ENCODE results near the gene SNUPN.
"Not testable (repeated sequence)": the region's sequence is repeated elsewhere in the genome, so short reads cannot be mapped to it uniquely, and the experiment has no call there.

Gene SNUPN

DNA sequence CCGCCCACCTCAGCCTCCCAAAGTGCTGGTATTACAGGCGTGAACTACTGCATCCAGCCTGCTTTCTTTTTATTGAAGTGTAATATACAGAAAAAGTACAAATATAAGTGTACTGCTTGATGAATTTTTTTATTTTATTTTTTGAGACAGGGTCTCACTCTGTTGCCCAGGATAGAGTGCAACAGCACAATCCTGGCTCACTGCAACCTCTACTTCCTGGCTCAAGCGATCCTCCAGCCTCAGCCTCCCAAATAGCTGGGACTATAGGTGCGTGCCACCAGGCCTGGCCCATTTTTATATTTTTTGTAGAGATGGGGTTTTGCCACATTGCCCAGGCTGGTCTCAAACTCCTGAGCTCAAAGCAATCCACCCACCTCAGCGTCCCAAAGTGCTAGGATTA lies 42.6 kb downstream of the SNUPN start:
- DNase-seq (ENCODE audit: low read depth): not testable (repeated sequence)

DNA sequence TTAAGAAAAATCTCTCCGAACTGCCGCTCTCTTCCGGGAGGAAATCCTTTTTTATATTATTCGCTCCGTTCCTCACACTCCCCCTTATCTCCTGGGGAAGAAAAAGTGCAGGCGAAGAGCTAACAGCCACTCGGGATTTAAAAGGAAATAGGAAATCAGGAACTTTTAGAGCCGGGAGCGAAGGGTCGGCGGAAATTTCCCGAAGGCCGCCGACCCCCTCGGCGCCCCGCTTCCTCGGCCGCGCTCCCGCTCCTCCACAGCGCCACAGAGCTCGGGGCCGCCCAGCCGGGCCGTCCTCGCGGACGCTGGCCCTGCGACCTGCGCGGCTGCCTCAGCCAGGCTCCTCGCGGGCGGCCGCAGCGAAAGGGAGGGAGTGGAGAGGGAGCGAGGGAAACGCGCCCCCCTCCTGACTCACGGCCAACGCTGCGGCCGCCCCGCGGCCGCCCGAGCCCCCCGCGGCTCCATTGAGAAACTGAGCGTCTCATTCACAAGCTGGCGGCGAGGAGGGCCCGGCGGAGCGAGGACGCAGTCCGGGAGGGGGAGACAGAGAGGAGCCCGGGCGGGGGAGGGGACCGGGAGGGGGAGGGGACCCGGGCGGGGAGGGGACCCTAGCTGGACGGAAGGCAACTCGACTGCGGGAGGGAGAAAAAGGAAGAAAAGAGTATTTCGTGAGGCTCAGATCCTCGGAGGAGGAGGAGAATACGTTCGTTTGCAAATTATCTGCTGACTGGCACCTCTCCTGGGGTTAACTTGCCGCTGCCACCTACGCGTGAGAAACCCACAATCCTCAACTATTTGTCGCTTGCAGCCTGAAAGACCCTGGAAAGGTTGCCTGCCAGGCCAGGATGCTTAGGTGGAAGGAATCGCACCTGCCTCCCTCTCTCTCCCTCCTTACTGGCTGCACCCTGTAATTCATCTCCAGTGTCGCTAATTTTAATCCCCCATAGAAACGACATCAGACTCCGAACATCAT lies 46.3 kb downstream of the SNUPN start, which contains the start of gene PTPN9:
PTPN9 (minus strand) TSS at position 368 of the 973 bp plus-strand sequence. CDS start 539 bp downstream, outside the sequence.
- peak; percentile 69 for DNase-seq (ENCODE audit: low read depth)

DNA sequence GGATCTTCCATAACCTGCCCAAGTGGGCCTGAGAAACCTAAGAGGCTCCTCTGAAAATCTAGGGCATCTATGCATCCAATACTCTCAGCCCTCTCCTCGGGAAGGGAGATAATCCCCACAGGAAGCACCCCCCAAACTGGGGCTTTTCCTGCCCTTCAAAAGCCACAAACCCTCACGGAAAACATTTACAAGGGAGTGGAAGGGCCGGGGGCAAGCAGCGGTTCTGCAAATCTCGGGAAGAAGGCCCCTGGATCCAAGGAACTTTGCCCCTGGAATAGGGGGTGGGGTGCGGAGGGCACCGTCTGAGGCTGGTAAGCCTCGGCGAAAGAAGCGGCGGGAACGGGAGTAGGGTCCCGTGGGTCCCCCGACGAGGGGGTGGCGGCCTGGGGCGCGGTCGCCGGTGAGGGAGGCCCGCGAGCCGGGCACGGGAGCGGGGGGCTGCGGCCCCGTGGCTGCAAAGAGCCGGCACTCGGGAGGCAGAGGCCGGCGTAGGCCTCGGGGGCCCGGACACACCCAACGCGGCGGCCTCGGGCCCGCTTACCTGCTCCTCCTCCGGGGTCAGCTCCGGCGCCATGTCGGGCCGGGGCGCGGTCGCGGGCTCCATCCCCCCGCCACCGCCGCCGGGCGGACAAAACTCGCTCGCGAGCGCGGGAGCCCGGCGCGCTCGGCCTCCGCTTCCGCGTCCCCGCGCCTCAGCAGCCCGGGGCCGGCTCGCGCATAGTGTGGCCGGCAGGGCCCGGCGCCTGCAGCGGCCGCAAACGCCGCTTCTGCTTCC lies 47.2 kb downstream of the SNUPN start:
- DNase-seq (ENCODE audit: low read depth): peak; percentile 11

DNA sequence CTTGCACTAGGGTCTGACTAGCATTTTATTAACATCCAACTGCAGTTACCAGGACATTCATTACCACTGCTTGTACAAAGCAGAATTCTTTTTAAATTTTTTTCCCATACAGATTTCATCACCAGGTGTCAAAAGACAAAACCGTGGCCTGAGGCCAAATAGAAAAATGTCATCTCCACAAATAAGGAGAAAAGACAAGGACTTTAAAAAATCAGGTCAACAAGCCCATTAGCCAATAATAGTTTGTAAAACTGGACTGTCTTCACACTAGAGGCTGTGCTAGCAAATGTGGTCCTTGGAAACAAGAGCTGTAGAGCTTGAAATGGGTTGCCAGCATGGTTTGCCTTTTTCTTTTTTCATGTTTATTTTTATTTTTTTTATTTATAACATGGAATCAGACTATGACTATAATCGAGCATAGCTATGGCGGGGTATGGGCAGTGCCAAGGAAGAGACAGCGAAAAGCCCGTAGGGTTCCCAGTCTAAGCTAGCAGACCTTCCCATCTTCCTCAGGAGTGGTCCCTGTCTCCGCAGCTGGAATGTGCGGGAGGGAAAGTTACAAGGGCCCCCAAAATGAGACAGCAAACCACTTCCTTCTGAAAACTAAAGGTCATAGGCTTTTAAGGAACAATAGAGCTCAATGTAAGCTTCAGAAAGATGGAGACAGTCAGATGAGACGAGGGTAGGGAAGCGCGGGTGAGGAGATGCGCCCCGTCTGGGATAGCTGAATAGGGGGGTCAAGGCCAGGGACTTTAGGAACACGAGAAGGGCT lies 47.9 kb downstream of the SNUPN start:
- DNase-seq (ENCODE audit: low read depth): no peak

DNA sequence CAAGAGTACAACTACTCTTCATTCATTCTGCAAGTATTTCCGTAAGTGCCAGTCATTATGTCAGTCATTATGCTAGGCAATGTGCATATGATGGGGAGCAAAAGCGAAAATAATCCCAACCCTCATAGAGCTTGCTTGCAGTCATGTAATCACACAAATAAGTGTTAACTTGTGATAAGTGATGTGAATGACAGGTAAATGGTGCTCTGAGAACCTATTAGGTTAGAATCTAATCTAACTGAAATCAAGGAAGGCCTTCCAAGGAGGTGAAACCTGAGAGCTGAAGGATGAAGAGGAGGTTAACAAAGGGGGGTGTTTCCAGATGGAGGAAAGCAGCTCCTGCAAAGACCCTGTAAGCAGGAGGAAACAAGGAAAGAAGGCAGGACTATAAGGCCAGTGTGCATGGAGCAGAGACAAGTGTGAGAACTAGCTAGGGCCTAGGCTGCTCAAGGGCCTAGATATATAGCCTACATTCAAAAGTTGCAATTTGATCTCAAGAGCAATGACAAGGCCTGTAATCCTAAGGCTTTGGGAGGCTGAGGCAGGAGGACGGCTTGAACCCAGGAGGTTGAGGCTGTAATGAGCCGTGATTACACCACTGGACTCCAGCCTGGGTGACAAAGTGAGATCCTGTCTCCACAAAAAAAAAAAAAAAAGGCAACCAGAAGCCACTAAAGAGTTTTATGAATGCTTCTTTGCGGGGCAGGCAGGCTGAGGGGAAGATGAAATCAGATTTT lies 51.7 kb downstream of the SNUPN start:
- DNase-seq (ENCODE audit: low read depth): no peak

DNA sequence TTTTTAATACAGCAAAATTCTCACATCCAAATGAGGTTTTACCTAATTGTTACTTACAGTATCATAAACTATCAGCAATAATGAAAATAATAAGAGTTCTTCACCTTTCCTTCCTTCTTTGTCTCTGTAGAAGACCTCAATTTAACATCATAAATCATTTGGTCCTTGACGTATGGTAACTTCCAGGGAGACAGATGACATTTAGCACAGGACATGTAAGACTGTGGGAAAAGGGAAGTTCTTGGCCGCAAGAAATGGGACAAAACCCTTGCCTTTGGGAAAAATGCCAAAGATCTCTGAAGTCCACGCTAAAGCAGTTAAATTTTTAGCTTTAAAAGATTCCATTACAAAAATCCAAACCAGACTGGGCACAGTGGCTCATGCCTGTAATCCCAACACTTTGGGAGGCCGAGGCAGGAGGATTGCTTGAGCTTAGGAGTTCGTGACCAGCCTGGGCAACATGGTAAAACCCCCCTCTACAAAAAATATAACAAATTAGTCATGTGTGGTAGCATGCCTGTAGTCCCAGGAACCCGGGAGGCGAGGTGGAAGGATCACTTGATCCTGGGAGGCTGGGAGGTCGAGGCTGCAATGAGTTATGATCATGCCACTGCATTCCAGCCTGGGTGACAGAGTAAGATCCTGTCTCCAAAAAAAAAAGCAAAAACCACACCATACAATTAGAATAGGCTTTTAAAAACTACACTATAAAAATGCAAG lies 55.2 kb downstream of the SNUPN start:
- DNase-seq (ENCODE audit: low read depth): no peak

DNA sequence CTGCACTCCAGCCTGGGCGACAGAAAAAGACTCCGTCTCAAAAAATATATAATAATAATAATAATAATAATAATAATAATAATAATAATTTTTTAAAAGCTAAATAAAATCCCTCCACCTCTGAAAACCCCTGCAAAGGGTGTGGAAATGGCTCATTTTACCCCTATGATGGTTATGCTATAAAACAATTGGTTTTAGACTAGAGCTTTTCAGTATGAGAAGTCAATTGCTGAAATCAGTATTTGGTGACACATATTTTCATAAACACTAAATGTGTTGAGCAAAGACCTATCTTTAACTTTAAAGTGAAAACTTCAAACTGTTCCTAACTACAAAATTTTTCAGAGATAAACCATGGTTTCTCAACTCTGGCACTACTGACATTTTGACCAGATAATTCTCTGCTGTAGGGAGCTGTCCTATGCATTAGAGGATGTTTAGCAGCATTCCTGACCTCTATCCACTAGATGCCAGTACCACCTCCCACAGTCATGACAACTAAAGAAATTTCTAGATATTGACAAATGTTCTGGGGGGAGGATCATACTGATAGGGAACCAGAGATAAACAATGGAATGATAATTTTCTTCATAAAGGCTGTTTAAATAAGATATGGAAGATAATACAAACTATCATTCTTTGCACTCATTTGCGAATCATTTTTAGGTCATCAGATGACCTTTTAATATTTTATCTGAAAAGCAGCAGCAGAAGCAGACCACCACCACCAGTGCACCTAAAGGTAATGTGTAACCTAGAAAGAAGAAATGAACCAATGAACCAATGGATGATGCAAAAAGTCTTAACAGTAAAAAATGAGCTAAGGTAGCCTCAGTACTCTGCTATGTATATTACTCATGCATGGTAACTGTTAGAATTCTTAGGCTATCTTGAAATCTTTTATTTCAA lies 60.2 kb downstream of the SNUPN start:
- no peak for DNase-seq (ENCODE audit: low read depth)

DNA sequence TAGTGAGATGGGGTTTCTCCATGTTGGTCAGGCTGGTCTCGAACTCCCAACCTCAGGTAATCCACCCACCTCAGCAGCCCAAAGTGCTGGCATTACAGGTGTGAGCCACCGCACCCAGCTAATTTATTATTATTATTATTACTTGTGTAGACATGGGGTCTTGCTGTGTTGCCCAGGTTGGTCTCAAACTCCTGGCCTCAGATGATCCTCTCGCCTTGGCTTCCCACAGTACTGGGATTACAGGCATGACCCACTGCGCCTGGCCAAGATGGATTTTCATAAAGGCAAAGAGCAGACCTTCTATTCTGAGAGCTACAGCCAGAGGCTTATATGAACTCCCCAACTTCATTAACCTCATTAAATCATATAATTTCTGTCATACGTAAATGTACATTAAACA lies 63.6 kb downstream of the SNUPN start:
- no peak for DNase-seq (ENCODE audit: low read depth)

DNA sequence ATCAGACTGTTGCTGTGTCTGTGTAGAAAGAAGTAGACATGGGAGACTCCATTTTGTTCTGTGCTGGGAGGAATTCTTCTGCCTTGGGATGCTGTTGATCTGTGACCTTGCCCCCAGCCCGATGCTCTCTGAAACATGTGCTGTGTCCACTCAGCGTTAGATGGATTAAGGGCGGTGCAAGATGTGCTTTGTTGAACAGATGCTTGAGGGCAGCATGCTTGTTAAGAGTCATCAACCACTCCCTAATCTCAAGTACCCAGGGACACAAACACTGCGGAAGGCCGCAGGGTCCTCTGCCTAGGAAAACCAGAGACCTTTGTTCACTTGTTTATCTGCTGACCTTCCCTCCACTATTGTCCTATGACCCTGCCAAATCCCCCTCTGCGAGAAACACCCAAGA lies 66.2 kb downstream of the SNUPN start:
- not testable (repeated sequence) for DNase-seq (ENCODE audit: low read depth)

DNA sequence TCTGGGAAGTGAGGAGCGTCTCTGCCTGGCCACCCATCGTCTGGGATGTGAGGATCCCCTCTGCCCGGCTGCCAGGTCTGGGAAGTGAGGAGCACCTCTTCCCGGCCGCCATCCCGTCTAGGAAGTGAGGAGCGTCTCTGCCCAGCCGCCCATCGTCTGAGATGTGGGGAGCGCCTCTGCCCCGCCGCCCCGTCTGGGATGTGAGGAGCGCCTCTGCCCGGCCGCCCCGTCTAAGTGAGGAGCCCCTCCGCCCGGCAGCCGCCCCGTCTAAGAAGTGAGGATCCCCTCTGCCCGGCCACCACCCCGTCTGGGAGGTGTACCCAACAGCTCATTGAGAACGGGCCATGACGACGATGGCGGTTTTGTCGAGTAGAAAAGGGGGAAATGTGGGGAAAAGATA lies 66.6 kb downstream of the SNUPN start:
- not testable (repeated sequence) for DNase-seq (ENCODE audit: low read depth)

DNA sequence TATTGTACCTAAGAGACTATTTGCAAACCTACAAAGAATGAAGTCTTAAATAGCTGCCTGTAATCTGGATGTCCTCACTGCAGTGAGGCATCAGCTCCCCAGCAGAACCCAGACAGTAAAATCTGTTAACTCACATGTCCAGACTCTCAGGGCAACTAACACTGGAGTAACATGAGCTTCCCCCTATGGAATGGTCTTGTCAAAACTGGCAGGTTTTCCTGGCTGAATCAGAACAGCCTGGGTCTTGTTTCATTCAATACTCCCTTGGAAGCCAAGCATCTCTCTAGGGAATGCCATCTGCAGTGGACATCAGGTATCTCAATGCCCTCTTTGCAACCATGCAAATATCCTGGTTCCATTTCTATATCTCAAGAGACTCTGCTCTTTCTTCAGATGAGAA lies 70.8 kb downstream of the SNUPN start:
- no peak for DNase-seq (ENCODE audit: low read depth)

DNA sequence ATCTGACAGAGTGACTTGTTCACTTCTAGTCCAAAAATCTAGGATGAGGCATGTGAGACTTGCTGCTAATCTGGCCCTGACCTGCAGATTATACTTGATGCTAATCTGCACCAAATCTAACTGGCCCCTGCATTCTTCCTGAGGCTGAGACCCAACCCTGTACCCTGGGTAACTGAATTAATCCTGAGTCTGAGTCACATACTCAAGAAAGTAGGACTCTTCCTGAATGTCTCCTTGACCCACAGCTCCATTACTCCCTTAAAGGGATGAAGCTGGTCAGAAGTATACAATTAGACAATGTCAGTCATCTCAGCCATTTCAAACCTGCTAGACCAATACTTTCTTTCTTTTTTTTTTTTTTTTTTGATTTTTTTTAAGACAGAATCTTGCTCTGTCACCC lies 71.9 kb downstream of the SNUPN start:
- no peak for DNase-seq (ENCODE audit: low read depth)

DNA sequence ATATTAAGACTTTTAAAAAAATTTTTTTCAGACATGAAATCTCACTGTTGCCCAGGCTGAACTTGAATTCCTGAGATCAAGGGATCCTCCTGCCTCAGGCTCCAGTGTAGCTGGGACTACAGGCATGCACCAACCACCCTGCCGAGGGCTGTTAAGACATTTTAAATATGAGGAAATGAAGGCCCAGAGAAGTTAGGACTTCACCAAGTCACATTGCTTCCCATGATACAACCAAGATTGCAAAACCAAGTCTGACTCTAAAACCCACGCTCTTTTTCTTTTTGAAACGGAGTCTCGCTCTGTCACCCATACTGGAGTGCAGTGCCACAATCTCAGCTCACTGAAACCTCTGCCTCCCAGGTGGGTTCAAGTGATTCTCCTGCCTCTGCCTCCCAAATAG lies 74.4 kb downstream of the SNUPN start:
- DNase-seq (ENCODE audit: low read depth): no peak

Measured in activated T-cell treated with anti-CD3 and anti-CD28 coated beads for 48 hours (primary cell).